ENCODE results near the gene PHF3. TPM values are rescaled to one million over a fixed set of nuclear protein-coding genes. Genes with fewer than 3 reads are reported as not detected.

PHF3 gene
- total RNA-seq, 1 experiment from 2014 or later, result 46.6 TPM

- TF ChIP-seq, protein P1, sequence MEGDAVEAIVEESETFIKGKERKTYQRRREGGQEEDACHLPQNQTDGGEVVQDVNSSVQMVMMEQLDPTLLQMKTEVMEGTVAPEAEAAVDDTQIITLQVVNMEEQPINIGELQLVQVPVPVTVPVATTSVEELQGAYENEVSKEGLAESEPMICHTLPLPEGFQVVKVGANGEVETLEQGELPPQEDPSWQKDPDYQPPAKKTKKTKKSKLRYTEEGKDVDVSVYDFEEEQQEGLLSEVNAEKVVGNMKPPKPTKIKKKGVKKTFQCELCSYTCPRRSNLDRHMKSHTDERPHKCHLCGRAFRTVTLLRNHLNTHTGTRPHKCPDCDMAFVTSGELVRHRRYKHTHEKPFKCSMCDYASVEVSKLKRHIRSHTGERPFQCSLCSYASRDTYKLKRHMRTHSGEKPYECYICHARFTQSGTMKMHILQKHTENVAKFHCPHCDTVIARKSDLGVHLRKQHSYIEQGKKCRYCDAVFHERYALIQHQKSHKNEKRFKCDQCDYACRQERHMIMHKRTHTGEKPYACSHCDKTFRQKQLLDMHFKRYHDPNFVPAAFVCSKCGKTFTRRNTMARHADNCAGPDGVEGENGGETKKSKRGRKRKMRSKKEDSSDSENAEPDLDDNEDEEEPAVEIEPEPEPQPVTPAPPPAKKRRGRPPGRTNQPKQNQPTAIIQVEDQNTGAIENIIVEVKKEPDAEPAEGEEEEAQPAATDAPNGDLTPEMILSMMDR (IDR thresholded peaks at IDR 0.05; ENCODE audit: unreplicated experiment), result no peak
- Mint-ChIP-seq H3K27me3 (ENCODE audit: unreplicated experiment) (no peaks in the 10 kb centered on the region), H3K4me3 (ENCODE audit: low read depth, unreplicated experiment) (no peak overlapping the region), H3K4me1 (ENCODE audit: low read depth, unreplicated experiment) (peaks cover 17% of the 10 kb centered on the region), H3K9me3 (ENCODE audit: low read depth, unreplicated experiment) (no peaks in the 10 kb centered on the region), H3K36me3 (ENCODE audit: insufficient read depth, unreplicated experiment) (no peaks in the 10 kb centered on the region), H3K27ac (ENCODE audit: unreplicated experiment) (no peak overlapping the region)
- CTCF ChIA-PET, result interaction anchor here (0.6 kb wide), 1 partner anchor 94 kb away, joined by 3 read pairs; no protein-coding TSS in a partner anchor
- BruUV-seq (replicated peaks), result no TSS peak
- intact Hi-C loops (cut with micrococcal nuclease; ENCODE audit: unreplicated experiment), result no loop called here
- no peak for DNase-seq
These were observed 25.2 kb downstream of the PHF3 start for GRCh38 chr6:63660757-63661156.

DNA sequence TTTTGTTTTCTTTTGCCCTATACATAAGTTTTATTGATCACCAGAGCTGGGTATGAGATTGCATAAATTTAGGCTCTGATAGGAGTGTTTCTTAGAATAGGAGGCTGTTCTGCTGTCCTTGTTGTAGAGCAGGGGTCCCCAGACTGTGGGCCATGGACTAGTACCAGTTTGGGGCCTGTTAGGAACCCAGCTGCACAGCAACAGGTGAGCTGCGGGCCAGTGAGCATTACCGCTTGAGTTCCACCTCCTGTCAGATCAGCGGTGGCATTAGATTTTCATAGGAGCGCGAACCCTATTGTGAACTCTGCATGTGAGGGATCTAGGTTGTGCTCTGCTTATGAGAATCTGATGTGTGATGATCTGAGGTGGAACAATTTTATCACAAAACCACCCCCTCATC lies 26.2 kb downstream of the PHF3 start:
- no peaks in the 10 kb centered on the region for H3K9me3 Mint-ChIP-seq (ENCODE audit: low read depth, unreplicated experiment)
- BruUV-seq (replicated peaks), result no TSS peak
- no peak overlapping the region for H3K4me3 Mint-ChIP-seq (ENCODE audit: low read depth, unreplicated experiment)
- TF ChIP-seq, protein P1 (IDR thresholded peaks at IDR 0.05; ENCODE audit: unreplicated experiment), result no peak
- H3K27me3 Mint-ChIP-seq (ENCODE audit: unreplicated experiment), result no peaks in the 10 kb centered on the region
- no peaks in the 10 kb centered on the region for H3K36me3 Mint-ChIP-seq (ENCODE audit: insufficient read depth, unreplicated experiment)
- no peak overlapping the region for H3K27ac Mint-ChIP-seq (ENCODE audit: unreplicated experiment)
- CTCF ChIA-PET, result no interaction called here
- intact Hi-C loops (cut with micrococcal nuclease; ENCODE audit: unreplicated experiment), result no loop called here
- H3K4me1 Mint-ChIP-seq (ENCODE audit: low read depth, unreplicated experiment), result peaks cover 17% of the 10 kb centered on the region
- DNase-seq, result no peak

GRCh38 chr6:63663147-63663955 lies 27.7 kb downstream of the PHF3 start:
- CTCF ChIA-PET, result no interaction called here
- H3K9me3 Mint-ChIP-seq (ENCODE audit: low read depth, unreplicated experiment), result no peaks in the 10 kb centered on the region
- H3K4me3 Mint-ChIP-seq (ENCODE audit: low read depth, unreplicated experiment), result no peak overlapping the region
- intact Hi-C loops (cut with micrococcal nuclease; ENCODE audit: unreplicated experiment), result no loop called here
- no peaks in the 10 kb centered on the region for H3K27me3 Mint-ChIP-seq (ENCODE audit: unreplicated experiment)
- peaks cover 17% of the 10 kb centered on the region for H3K4me1 Mint-ChIP-seq (ENCODE audit: low read depth, unreplicated experiment)
- DNase-seq, result no peak
- H3K36me3 Mint-ChIP-seq (ENCODE audit: insufficient read depth, unreplicated experiment), result no peaks in the 10 kb centered on the region
- no TSS peak for BruUV-seq (replicated peaks)
- H3K27ac Mint-ChIP-seq (ENCODE audit: unreplicated experiment), result no peak overlapping the region
- TF ChIP-seq, protein P1 (IDR thresholded peaks at IDR 0.05; ENCODE audit: unreplicated experiment), result no peak

DNA sequence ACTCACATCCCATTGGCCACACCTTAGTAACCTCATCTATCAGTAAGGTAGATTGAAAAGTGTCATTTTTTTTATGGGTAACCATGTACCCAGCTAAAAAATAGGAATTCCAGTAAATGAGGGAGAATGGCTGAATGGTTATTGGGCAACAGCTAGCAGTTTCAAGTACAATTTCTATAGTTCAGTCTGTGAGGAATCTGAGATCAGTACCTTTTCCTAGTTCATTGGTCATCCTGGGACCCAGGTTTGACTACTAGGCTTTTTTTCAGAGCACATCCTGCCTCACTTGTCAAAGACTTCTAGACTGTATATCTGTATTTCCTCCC lies 28.3 kb downstream of the PHF3 start:
- Mint-ChIP-seq H3K27ac (ENCODE audit: unreplicated experiment) (no peak overlapping the region), H3K9me3 (ENCODE audit: low read depth, unreplicated experiment) (no peaks in the 10 kb centered on the region), H3K4me1 (ENCODE audit: low read depth, unreplicated experiment) (peaks cover 17% of the 10 kb centered on the region), H3K36me3 (ENCODE audit: insufficient read depth, unreplicated experiment) (no peaks in the 10 kb centered on the region), H3K4me3 (ENCODE audit: low read depth, unreplicated experiment) (no peak overlapping the region), H3K27me3 (ENCODE audit: unreplicated experiment) (no peaks in the 10 kb centered on the region)
- TF ChIP-seq, protein P1 (IDR thresholded peaks at IDR 0.05; ENCODE audit: unreplicated experiment), result no peak
- BruUV-seq (replicated peaks), result no TSS peak
- DNase-seq, result no peak
- intact Hi-C loops (cut with micrococcal nuclease; ENCODE audit: unreplicated experiment), result no loop called here
- CTCF ChIA-PET, result no interaction called here

All from Calu3 (cell line).